H1 (cell line): Measurements from ENCODE around the gene SIKE1. TPM values are rescaled to one million over a fixed set of nuclear protein-coding genes. Genes with fewer than 3 reads are reported as not detected.

Experiments
- CTCF ChIA-PET: fragments of 300-600 bp; sonication (Branson Sonifier 250); formaldehyde crosslinking; loops from one replicate; lab custom pipeline; 2021; ENCODE audit not compliant: partially characterized antibody; lab: Charles Lee
- POLR2A ChIA-PET: fragments of 300-600 bp; sonication (Branson Sonifier 250); formaldehyde crosslinking; loops from one replicate; lab custom pipeline; 2021; ENCODE audit warnings: inconsistent platforms; ENCODE audit not compliant: partially characterized antibody; lab: Charles Lee
- DNase-seq, 2 experiments: peaks; one replicate each; pipeline versions ENCODE4 v3.0.0 to v3.0.0-alpha.2; 2010 to 2022; ENCODE audit warnings: low spot score in 2 of 2, low read depth in 1 of 2, mixed read lengths in 1 of 2
- FAIRE-seq: peaks from 2 replicates; lab custom pipeline; 2011; peaks lifted over from hg19 to GRCh38; lab: Jason Lieb, UNC
- H2AFZ ChIP-seq: 2 replicates; pipeline ENCODE4 v1.8.1; 2012; ENCODE audit warnings: low read length, inconsistent platforms
- H2AK5ac ChIP-seq: 2 replicates; pipeline ENCODE4 v1.6.1; 2013; ENCODE audit warnings: low read depth, low read length
- H2BK120ac ChIP-seq: replicated peaks from 2 replicates; pipeline ENCODE3; 2013; ENCODE audit warnings: low read depth, low read length, inconsistent platforms
- H2BK12ac ChIP-seq: 2 replicates; pipeline ENCODE4 v1.6.1; 2013; ENCODE audit warnings: low read depth, low read length
- H2BK15ac ChIP-seq: 2 replicates; pipeline ENCODE4 v1.6.1; 2013; ENCODE audit warnings: low read length
- H2BK20ac ChIP-seq: 2 replicates; pipeline ENCODE4 v1.6.1; 2013; ENCODE audit warnings: low read length
- H2BK5ac ChIP-seq: 2 replicates; pipeline ENCODE4 v1.6.1; 2013; ENCODE audit warnings: low read depth, low read length
- H3K14ac ChIP-seq: 2 replicates; pipeline ENCODE4 v1.6.1; 2013; ENCODE audit warnings: inconsistent platforms; ENCODE audit not compliant: insufficient read length
- H3K18ac ChIP-seq: 2 replicates; pipeline ENCODE4 v1.6.1; 2013; ENCODE audit warnings: low read length; ENCODE audit errors: extremely low read depth
- H3K23ac ChIP-seq: 2 replicates; pipeline ENCODE4 v1.6.1; 2013; ENCODE audit warnings: inconsistent platforms; ENCODE audit not compliant: insufficient read length
- H3K23me2 ChIP-seq: 2 replicates; pipeline ENCODE4 v1.6.1; 2013; ENCODE audit warnings: low read depth, low read length
- H3K27ac ChIP-seq: 2 replicates; pipeline ENCODE4 v1.6.1; 2011; ENCODE audit warnings: low read depth, low read length, inconsistent platforms
- H3K27me3 ChIP-seq, 4 experiments: replicated peaks in 1 of 4; 1 replicate in 1 of 4; 2 replicates in 3 of 4; pipeline versions ENCODE4 v1.6.1 to v1.8.1; 2011 to 2013; ENCODE audit warnings: low read length in 3 of 4, mild to moderate bottlenecking in 3 of 4, inconsistent platforms in 2 of 4, mixed read lengths in 2 of 4, moderate library complexity in 1 of 4; ENCODE audit not compliant: control insufficient read depth in 3 of 4, insufficient read depth in 3 of 4; ENCODE audit errors: extremely low read depth in 1 of 4
- H3K36me3 ChIP-seq, 4 experiments: 2 replicates each; pipeline versions ENCODE4 v1.6.1 to v1.8.1; 2011 to 2013; ENCODE audit warnings: mild to moderate bottlenecking in 4 of 4, low read length in 3 of 4, moderate library complexity in 2 of 4, control low read depth in 1 of 4, inconsistent platforms in 1 of 4; ENCODE audit not compliant: insufficient read depth in 4 of 4, control insufficient read depth in 2 of 4
- H3K4ac ChIP-seq: replicated peaks from 2 replicates; pipeline ENCODE3; 2013; ENCODE audit warnings: low read length, low read depth, mixed read lengths, inconsistent platforms; ENCODE audit not compliant: insufficient read length
- H3K4me1 ChIP-seq, 4 experiments: replicated peaks in 1 of 4; 1 replicate in 1 of 4; 2 replicates in 3 of 4; pipeline versions ENCODE4 v1.6.1 to v1.8.1; 2011 to 2013; ENCODE audit warnings: low read length in 3 of 4, inconsistent platforms in 2 of 4, mixed read lengths in 1 of 4; ENCODE audit not compliant: insufficient read depth in 4 of 4, control insufficient read depth in 3 of 4
- H3K4me2 ChIP-seq, 2 experiments: 2 replicates each; pipeline versions ENCODE4 v1.6.1 to v1.8.1; 2011 to 2013; ENCODE audit warnings: low read depth in 2 of 2, low read length in 2 of 2, control low read depth in 1 of 2, inconsistent platforms in 1 of 2, mild to moderate bottlenecking in 1 of 2; ENCODE audit not compliant: insufficient read depth in 1 of 2
- H3K4me3 ChIP-seq, 4 experiments: fragments of 200-600, 300-600 bp in 1 of 4; sonication (generic), shearing (Covaris generic), sonication (Bioruptor Twin) in 1 of 4; 2 replicates each; pipeline versions ENCODE4 v1.5.1 to v1.8.1; 2011 to 2016; ENCODE audit warnings: low read length in 4 of 4, low read depth in 3 of 4, control low read depth in 2 of 4, inconsistent platforms in 2 of 4, mild to moderate bottlenecking in 2 of 4, mixed read lengths in 1 of 4, moderate library complexity in 1 of 4; ENCODE audit not compliant: insufficient read depth in 2 of 4; ENCODE audit errors: extremely low read depth in 1 of 4
- H3K56ac ChIP-seq: replicated peaks from 2 replicates; pipeline ENCODE3; 2013; ENCODE audit warnings: low read depth, mild to moderate bottlenecking, mixed read lengths, low read length, inconsistent platforms; ENCODE audit not compliant: insufficient read length
- H3K79me1 ChIP-seq: 2 replicates; pipeline ENCODE4 v1.6.1; 2013; ENCODE audit warnings: low read depth, low read length, control low read depth
- H3K79me2 ChIP-seq, 2 experiments: 2 replicates each; pipeline versions ENCODE4 v1.6.1 to v1.8.1; 2012 to 2013; ENCODE audit warnings: low read length in 2 of 2, mild to moderate bottlenecking in 2 of 2, inconsistent platforms in 1 of 2; ENCODE audit not compliant: insufficient read depth in 2 of 2, control insufficient read depth in 1 of 2
- H3K9ac ChIP-seq, 4 experiments: replicated peaks in 1 of 4; 1 replicate in 1 of 4; 2 replicates in 3 of 4; pipeline versions ENCODE4 v1.6.1 to v1.8.1; 2011 to 2013; ENCODE audit warnings: low read depth in 3 of 4, low read length in 3 of 4, control low read depth in 2 of 4, mild to moderate bottlenecking in 2 of 4, moderate library complexity in 2 of 4, inconsistent platforms in 1 of 4; ENCODE audit errors: extremely low read depth in 1 of 4
- H3K9me3 ChIP-seq, 2 experiments: 2 replicates each; pipeline versions ENCODE4 v1.6.1 to v1.8.1; 2012 to 2013; ENCODE audit warnings: mild to moderate bottlenecking in 2 of 2, moderate library complexity in 2 of 2, control low read depth in 1 of 2, inconsistent platforms in 1 of 2, low read depth in 1 of 2, low read length in 1 of 2, mixed read lengths in 1 of 2; ENCODE audit not compliant: insufficient read depth in 2 of 2
- H4K20me1 ChIP-seq, 2 experiments: replicated peaks in 1 of 2; 2 replicates each; pipeline versions ENCODE3 to v1.8.1; 2011 to 2013; ENCODE audit warnings: inconsistent platforms in 2 of 2, low read length in 2 of 2, mild to moderate bottlenecking in 1 of 2; ENCODE audit not compliant: insufficient read depth in 2 of 2, control insufficient read depth in 1 of 2
- H4K5ac ChIP-seq: 2 replicates; pipeline ENCODE4 v1.6.1; 2013; ENCODE audit warnings: low read length, low read depth, mixed read lengths, inconsistent platforms; ENCODE audit not compliant: insufficient read length
- H4K8ac ChIP-seq: 2 replicates; pipeline ENCODE4 v1.8.0; 2013; ENCODE audit warnings: mild to moderate bottlenecking, moderate library complexity, low read length, inconsistent platforms; ENCODE audit not compliant: insufficient read depth; ENCODE audit errors: extremely low read depth
- H4K91ac ChIP-seq: replicated peaks from 2 replicates; pipeline ENCODE3; 2013; ENCODE audit warnings: low read length, mixed read lengths, inconsistent platforms; ENCODE audit not compliant: insufficient read length
- BRCA1 ChIP-seq: IDR thresholded peaks from 2 replicates; pipeline ENCODE4 v1.6.1; 2012; ENCODE audit warnings: low read depth, low read length, improper control_type of control experiment
- EP300 ChIP-seq, 2 experiments: IDR thresholded peaks; 1 replicate in 1 of 2; 2 replicates in 1 of 2; pipeline ENCODE4 v1.6.1; 2011 to 2012; ENCODE audit warnings: low read depth in 2 of 2, low read length in 2 of 2, mild to moderate bottlenecking in 2 of 2, borderline replicate concordance in 1 of 2, inconsistent platforms in 1 of 2, moderate library complexity in 1 of 2
- EZH2 ChIP-seq: fragments of 200-600 bp; sonication (generic); IDR thresholded peaks from 2 replicates; pipeline ENCODE4 v1.7.1; 2012; ENCODE audit warnings: low read depth, mild to moderate bottlenecking, moderate library complexity, low read length, inconsistent platforms; ENCODE audit not compliant: severe bottlenecking
- FOSL1 ChIP-seq: IDR thresholded peaks from 2 replicates; pipeline ENCODE4 v1.6.1; 2011; ENCODE audit warnings: mild to moderate bottlenecking, low read depth, low read length, moderate library complexity; ENCODE audit not compliant: insufficient read depth
- JUN ChIP-seq: IDR thresholded peaks from 2 replicates; pipeline ENCODE4 v1.6.1; 2011; ENCODE audit warnings: low read depth, mild to moderate bottlenecking, improper control_type of control experiment, low read length
- KDM5A ChIP-seq: fragments of 200-600 bp; IDR thresholded peaks from 2 replicates; pipeline ENCODE4 v1.7.1; 2012; ENCODE audit warnings: mild to moderate bottlenecking, low read length, inconsistent platforms, mixed read lengths
- PHF8 ChIP-seq: fragments of 200-600 bp; sonication (generic); conservative IDR thresholded peaks from 2 replicates; pipeline ENCODE4 v1.7.1; 2012; ENCODE audit warnings: low read depth, mild to moderate bottlenecking, inconsistent platforms, low read length, moderate library complexity
- POLR2AphosphoS5 ChIP-seq: IDR thresholded peaks from 2 replicates; pipeline ENCODE4 v1.6.1; 2011; ENCODE audit warnings: low read depth, low read length
- RNF2 ChIP-seq: fragments of 200-900, 300-1000 bp; sonication (generic); IDR thresholded peaks from 2 replicates; pipeline ENCODE4 v1.7.1; 2016; ENCODE audit warnings: borderline replicate concordance, low read depth, mild to moderate bottlenecking, antibody characterized with exemption, low read length; ENCODE audit not compliant: poor library complexity, severe bottlenecking; ENCODE audit errors: missing control alignments
- SUZ12 ChIP-seq: fragments of 200-600 bp; sonication (generic); IDR thresholded peaks from 2 replicates; pipeline ENCODE4 v1.6.1; 2012; ENCODE audit warnings: mild to moderate bottlenecking, inconsistent platforms, low read length, moderate library complexity, mixed read lengths
- TEAD4 ChIP-seq: IDR thresholded peaks from 2 replicates; pipeline ENCODE4 v1.6.1; 2012; ENCODE audit warnings: low read depth, low read length, inconsistent platforms, mixed read lengths
- WGBS, 2 experiments: shearing (Covaris generic) in 1 of 2; methylation state at CpG; one replicate each; pipeline versions ENCODE4 v1.1.6 to v1.1.7; 2013 to 2015; ENCODE audit warnings: low lambda C conversion rate in 2 of 2, mixed read lengths in 2 of 2, inconsistent platforms in 1 of 2, low coverage in 1 of 2, missing lambda C conversion rate in 1 of 2; ENCODE audit not compliant: insufficient replicate concordance in 2 of 2, insufficient coverage in 1 of 2, insufficient read length in 1 of 2; ENCODE audit errors: extremely low coverage in 1 of 2, missing lambda C conversion rate in 1 of 2; 5-methylcytosine and 5-hydroxymethylcytosine counted together
- polyA plus RNA-seq, 7 experiments: library from polyadenylated mRNA; depleted of rRNA in 3 of 7; stranded (reverse) in 5 of 7; unstranded in 2 of 7; fragments of >200 nt in 5 of 7; fragments of 200-250 nt in 2 of 7; gene quantifications; 1 replicate in 5 of 7; 2 replicates in 1 of 7; 4 replicates in 1 of 7; pipeline versions ENCODE4 v1.2.1 to v1.2.3, GENCODE V29; 2011 to 2013; ENCODE audit warnings: missing spikeins in 2 of 7, mixed read lengths in 2 of 7
- total RNA-seq: library from RNA; stranded (reverse); fragmentation: NEBNext Ultra II Directional; extraction: Animal tissue kit (Norgen Biotek cat#: 25700); gene quantifications from 2 replicates; pipeline ENCODE4 v1.2.1, GENCODE V29; 2021
- TF ChIP-seq, protein P1 (sequence below): IDR thresholded peaks from 2 replicates; pipeline ENCODE4 v1.6.1; 2012; ENCODE audit warnings: inconsistent platforms

SIKE1 gene
- total and polyA plus RNA-seq, 2 of the 8 experiments (the other 6 are each of a cell fraction or from before 2014, with no cell fraction given), result 20.5 to 79.9 TPM

DNA sequence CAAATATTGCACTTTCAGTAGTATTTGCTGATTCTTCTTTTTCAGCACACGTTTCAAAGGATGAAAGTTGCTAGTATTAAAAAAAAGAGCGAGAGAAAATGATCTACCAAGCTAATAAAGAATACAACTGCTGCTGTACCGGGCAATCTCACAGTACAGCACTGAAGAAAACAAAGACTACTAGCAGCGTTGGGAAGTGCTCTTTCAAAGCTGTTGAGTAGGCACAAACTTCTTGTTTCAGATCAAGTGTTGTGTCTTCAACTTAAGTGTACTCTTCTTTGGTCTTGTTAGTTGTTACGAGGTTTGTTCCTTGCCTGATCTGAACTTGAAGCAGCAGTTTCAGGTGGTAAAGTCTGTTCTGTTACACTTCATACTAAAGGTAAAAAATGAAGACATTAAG is 30.6 kb downstream of the SIKE1 start:
- Histone ChIP-seq H4K5ac (no peak overlapping the region), H2BK20ac (no peak overlapping the region), H4K8ac (no peak overlapping the region), H2BK5ac (no peak overlapping the region), H2BK120ac (no peak overlapping the region), H2AFZ (no peak overlapping the region), H3K4me2 (no peak overlapping the region), H2BK15ac (no peak overlapping the region), H3K27me3 (no peaks in the 10 kb centered on the region), H3K4me1 (peaks cover 0 to 5% (median 0%) of the 10 kb centered on the region in 4 experiments; a peak in 1 of 7 replicates), H3K79me2 (peaks cover 52 to 100% of the 10 kb centered on the region in 2 experiments), H3K36me3 (peaks cover 2 to 57% (median 27%) of the 10 kb centered on the region in 4 experiments; a peak in 7 of 8 replicates), H3K4me3 (no peak overlapping the region), H3K56ac (no peak overlapping the region), H3K9me3 (no peaks in the 10 kb centered on the region), H3K79me1 (peaks cover 4% of the 10 kb centered on the region), H4K91ac (no peak overlapping the region), H2BK12ac (no peak overlapping the region), H4K20me1 (peaks cover 33 to 37% of the 10 kb centered on the region in 2 experiments), H3K14ac (no peak overlapping the region), H3K23me2 (no peaks in the 10 kb centered on the region), H3K27ac (no peak overlapping the region), H3K4ac (no peak overlapping the region), H2AK5ac (no peak overlapping the region), H3K23ac (no peak overlapping the region), H3K9ac (no peak overlapping the region), H3K18ac (no peak overlapping the region)
- DNase-seq (no peak), FAIRE-seq (no peak)
- TF ChIP-seq, protein P1, sequence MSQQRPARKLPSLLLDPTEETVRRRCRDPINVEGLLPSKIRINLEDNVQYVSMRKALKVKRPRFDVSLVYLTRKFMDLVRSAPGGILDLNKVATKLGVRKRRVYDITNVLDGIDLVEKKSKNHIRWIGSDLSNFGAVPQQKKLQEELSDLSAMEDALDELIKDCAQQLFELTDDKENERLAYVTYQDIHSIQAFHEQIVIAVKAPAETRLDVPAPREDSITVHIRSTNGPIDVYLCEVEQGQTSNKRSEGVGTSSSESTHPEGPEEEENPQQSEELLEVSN, result no peak
- no peak for TF ChIP-seq JUN
- no peak for TF ChIP-seq KDM5A
- TF ChIP-seq PHF8, result no peak
- TF ChIP-seq TEAD4, result no peak
- TF ChIP-seq EZH2, result no peak
- no peak for TF ChIP-seq RNF2
- TF ChIP-seq POLR2AphosphoS5, result no peak
- no peak for TF ChIP-seq SUZ12
- no peak for TF ChIP-seq BRCA1
- TF ChIP-seq EP300 (IDR thresholded peaks at IDR 0.05; ENCODE audit: borderline replicate concordance in 1 of 2, low read depth in 2 of 2, low read length in 2 of 2), result no peak
- TF ChIP-seq FOSL1, result no peak
- 91% methylated on average over 5 of the region's 5 CpGs; no CpG with 5 or more reads in 1 of the 2 experiments for WGBS, 2 experiments
- ChIA-PET CTCF (no interaction called here), POLR2A (interaction anchor here (1.1 to 1.7 kb wide), 5 partner anchors 12 to 40 kb away, joined by 3 to 7 read pairs (median 4); partner anchors contain the start of genes NRAS and SIKE1)
